CD4-positive, alpha-beta T cell (primary cell): ENCODE results near the gene NOL11. TPM values are rescaled to one million over a fixed set of nuclear protein-coding genes. Genes with fewer than 3 reads are reported as not detected.

Experiments used
- ATAC-seq: fragments of 200-7000 bp; cut with Tn5 transposase; one replicate; pipeline ENCODE4 v1.10.0; 2022; ENCODE audit warnings: mild to moderate bottlenecking; ENCODE audit not compliant: poor library complexity
- CTCF ChIA-PET: fragments of 350-600 bp; sonication (Branson Sonifier 250); formaldehyde crosslinking; loops from one replicate; lab custom pipeline; 2021; ENCODE audit warnings: antibody characterized with exemption, inconsistent platforms; lab: Charles Lee
- POLR2A ChIA-PET: fragments of 350-600 bp; sonication (Branson Sonifier 250); formaldehyde crosslinking; loops from one replicate; lab custom pipeline; 2021; ENCODE audit warnings: antibody characterized with exemption, inconsistent platforms; lab: Charles Lee
- DNase-seq, 14 experiments: peaks; one replicate each; pipeline ENCODE4 v3.0.0-alpha.2; 2013 to 2020; ENCODE audit warnings: mixed read lengths in 2 of 14
- H3K27ac ChIP-seq, 2 donors: one replicate each; pipeline versions ENCODE4 v1.5.1 to v1.7.0; 2013; ENCODE audit warnings: low read length in 2 of 2, low read depth in 1 of 2, mild to moderate bottlenecking in 1 of 2
- H3K27me3 ChIP-seq, 2 experiments: 1 replicate in 1 of 2; 2 replicates in 1 of 2; pipeline versions ENCODE4 v1.6.1 to v1.7.0; 2013; ENCODE audit warnings: low read length in 2 of 2, control low read depth in 1 of 2, mild to moderate bottlenecking in 1 of 2, moderate library complexity in 1 of 2; ENCODE audit not compliant: insufficient read depth in 2 of 2, control insufficient read depth in 1 of 2
- H3K36me3 ChIP-seq: one replicate; pipeline ENCODE4 v1.6.1; 2013; ENCODE audit warnings: low read length, control low read depth; ENCODE audit not compliant: insufficient read depth
- H3K4me1 ChIP-seq: one replicate; pipeline ENCODE4 v1.6.1; 2013; ENCODE audit warnings: low read length, control low read depth; ENCODE audit not compliant: insufficient read depth
- H3K4me3 ChIP-seq: one replicate; pipeline ENCODE4 v1.5.1; 2013; ENCODE audit warnings: mild to moderate bottlenecking, low read length, moderate library complexity
- H3K9me3 ChIP-seq, 2 experiments: 1 replicate in 1 of 2; 2 replicates in 1 of 2; pipeline versions ENCODE4 v1.6.1 to v1.7.0; 2013; ENCODE audit warnings: low read length in 2 of 2, mild to moderate bottlenecking in 2 of 2, control low read depth in 1 of 2, moderate library complexity in 1 of 2; ENCODE audit not compliant: control insufficient read depth in 1 of 2, insufficient read depth in 1 of 2
- H3K27ac Mint-ChIP-seq: one replicate; pipeline ENCODE4 v1.8.0; 2020; ENCODE audit warnings: mixed read lengths
- H3K27me3 Mint-ChIP-seq: one replicate; pipeline ENCODE4 v1.8.0; 2021; ENCODE audit warnings: mixed read lengths
- H3K36me3 Mint-ChIP-seq: one replicate; pipeline ENCODE4 v1.8.0; 2021; ENCODE audit warnings: low read depth, mixed read lengths
- H3K4me1 Mint-ChIP-seq: one replicate; pipeline ENCODE4 v1.8.0; 2021; ENCODE audit warnings: low read depth, mixed read lengths
- H3K4me3 Mint-ChIP-seq: one replicate; pipeline ENCODE4 v1.8.0; 2020; ENCODE audit warnings: mild to moderate bottlenecking, mixed read lengths
- H3K9me3 Mint-ChIP-seq: one replicate; pipeline ENCODE4 v1.8.0; 2020; ENCODE audit warnings: mixed read lengths
- intact Hi-C, 2 experiments: fragments of 100-400 bp; cut with DNase I in 1 of 2; cut with micrococcal nuclease in 1 of 2; formaldehyde crosslinking; loops; one replicate each; pipeline versions ENCODE4 v1.15.1 to v1.9.0; 2023 to 2025; cut with DNase I, micrococcal nuclease
- polyA plus RNA-seq, 2 donors: library from polyadenylated mRNA; unstranded; fragments of 120-200 nt; gene quantifications; one replicate each; pipeline ENCODE4 v1.2.1, GENCODE V29; 2013
- total RNA-seq, 174 experiments: library from RNA in 2 of 174; stranded (reverse) in 2 of 174; gene quantifications; one replicate each; pipeline ENCODE4 v1.2.3 and lab custom pipeline; 2021 to 2026
- TF ChIP-seq, protein P1 (sequence below): fragments of 200-600 bp; IDR thresholded peaks from one replicate; pipeline ENCODE4 v1.8.0; 2022; ENCODE audit warnings: antibody characterized with exemption, mild to moderate bottlenecking

NOL11 gene
- total RNA-seq: 10 to 100 TPM; 89.1 to 91.2 TPM
- 44.0 TPM for polyA plus RNA-seq (2013, experiment 1 of 2)
- polyA plus RNA-seq (2013, experiment 2 of 2): 45.2 TPM
- total RNA-seq (lab: John Stamatoyannopoulos, UW): 72.4 to 278 (median 113) reads per million in 172 experiments

DNA sequence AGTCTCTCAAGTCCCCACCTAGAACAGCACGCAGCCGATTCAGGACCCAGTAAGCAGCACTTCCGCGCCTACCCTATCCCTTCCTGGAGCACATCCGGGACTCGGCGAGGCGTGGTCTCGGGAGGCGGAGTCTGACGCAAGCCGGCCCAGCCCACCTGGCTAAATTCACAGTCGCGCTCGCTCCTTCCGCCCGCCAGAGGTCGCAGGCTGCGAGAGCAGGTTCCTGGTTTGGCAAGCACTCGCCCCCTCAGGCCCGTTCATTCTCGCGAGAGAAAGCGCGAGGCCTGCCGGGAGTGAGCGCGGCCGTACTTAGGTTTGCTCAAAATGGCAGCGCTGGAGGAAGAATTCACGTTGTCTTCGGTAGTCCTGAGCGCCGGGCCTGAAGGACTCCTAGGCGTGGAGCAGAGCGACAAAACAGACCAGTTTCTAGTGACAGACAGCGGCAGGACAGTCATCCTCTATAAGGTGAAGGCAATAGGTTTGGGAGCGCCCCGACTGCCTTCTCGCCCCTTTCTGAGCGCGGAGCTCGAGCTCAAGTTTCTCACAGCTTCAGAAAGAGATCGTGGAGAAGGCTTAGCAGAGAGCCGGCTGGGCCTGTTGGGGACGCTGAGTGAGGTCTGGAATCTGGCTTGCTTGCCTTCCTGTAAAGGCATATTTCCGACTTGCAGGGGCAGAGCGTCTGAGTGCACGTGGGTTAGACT is at the start of gene NOL11:
Gene NOL11, plus strand, starts transcription at position 313 of the 701 bp plus-strand sequence. Its CDS starts 12 bp downstream, at position 325.
- CTCF ChIA-PET: interaction anchor here (0.6 to 1.5 kb wide), 6 partner anchors 13 to 364 kb away, joined by 3 to 5 read pairs (median 3); partner anchors contain the start of gene BPTF
- POLR2A ChIA-PET: interaction anchor here (0.6 to 3.0 kb wide), 12 partner anchors 9 to 472 kb away, joined by 3 to 20 read pairs (median 4); partner anchors contain the start of genes BPTF and PITPNC1
- H3K9me3 ChIP-seq: no peaks in the 10 kb centered on the region
- intact Hi-C loops: loop anchor here (1.0 to 10.0 kb wide), 6 partner anchors 108 to 795 kb away; partner anchors contain the start of genes AMZ2 (in 1 of the 2), BPTF (in 1 of the 2), KPNA2 (in 1 of the 2) and PRKAR1A (in 1 of the 2)
- ATAC-seq: peak; percentile 91
- peak within 1 kb of the TSS; percentile 81 for H3K4me3 ChIP-seq
- peaks cover 25% of the 10 kb centered on the region for H3K36me3 ChIP-seq
- Mint-ChIP-seq H3K27me3 (no peaks in the 10 kb centered on the region), H3K4me3 (peak within 1 kb of the TSS; percentile 97), H3K4me1 (peaks cover 30% of the 10 kb centered on the region), H3K27ac (peak within 1 kb of the TSS; percentile 95), H3K9me3 (no peaks in the 10 kb centered on the region), H3K36me3 (peaks cover 43% of the 10 kb centered on the region)
- H3K27me3 ChIP-seq: no peaks in the 10 kb centered on the region
- peaks cover 20% of the 10 kb centered on the region for H3K4me1 ChIP-seq
- TF ChIP-seq, protein P1, sequence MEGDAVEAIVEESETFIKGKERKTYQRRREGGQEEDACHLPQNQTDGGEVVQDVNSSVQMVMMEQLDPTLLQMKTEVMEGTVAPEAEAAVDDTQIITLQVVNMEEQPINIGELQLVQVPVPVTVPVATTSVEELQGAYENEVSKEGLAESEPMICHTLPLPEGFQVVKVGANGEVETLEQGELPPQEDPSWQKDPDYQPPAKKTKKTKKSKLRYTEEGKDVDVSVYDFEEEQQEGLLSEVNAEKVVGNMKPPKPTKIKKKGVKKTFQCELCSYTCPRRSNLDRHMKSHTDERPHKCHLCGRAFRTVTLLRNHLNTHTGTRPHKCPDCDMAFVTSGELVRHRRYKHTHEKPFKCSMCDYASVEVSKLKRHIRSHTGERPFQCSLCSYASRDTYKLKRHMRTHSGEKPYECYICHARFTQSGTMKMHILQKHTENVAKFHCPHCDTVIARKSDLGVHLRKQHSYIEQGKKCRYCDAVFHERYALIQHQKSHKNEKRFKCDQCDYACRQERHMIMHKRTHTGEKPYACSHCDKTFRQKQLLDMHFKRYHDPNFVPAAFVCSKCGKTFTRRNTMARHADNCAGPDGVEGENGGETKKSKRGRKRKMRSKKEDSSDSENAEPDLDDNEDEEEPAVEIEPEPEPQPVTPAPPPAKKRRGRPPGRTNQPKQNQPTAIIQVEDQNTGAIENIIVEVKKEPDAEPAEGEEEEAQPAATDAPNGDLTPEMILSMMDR: peak; percentile 83
- DNase-seq: peak; percentile 99 to 100 (median 99)
- H3K27ac ChIP-seq: peak within 1 kb of the TSS; percentile 91 to 95

DNA sequence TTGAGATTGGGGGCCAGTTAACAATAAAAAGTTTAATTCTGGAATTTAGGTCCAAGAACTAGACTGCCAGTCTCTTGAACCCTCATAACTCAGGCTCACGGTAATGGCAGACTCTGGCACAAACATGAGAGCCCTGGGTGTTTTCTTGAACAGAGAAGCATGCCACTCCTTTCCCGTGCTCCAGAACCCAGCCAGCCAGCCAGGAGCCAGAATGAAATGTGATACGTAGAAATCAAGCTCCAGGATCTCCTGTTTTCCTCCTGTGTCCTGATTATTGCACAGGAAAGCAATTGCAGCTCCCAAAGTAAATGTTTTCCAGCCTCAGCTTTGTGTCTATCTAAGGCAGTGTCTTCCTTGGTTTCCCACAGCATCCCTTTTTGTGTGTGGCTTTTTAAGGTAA is 46.2 kb upstream of the NOL11 start:
- no peaks in the 10 kb centered on the region for H3K4me1 ChIP-seq
- ATAC-seq: no peak
- Mint-ChIP-seq H3K36me3 (peaks cover 74% of the 10 kb centered on the region), H3K4me1 (no peaks in the 10 kb centered on the region), H3K27ac (no peak overlapping the region), H3K9me3 (no peaks in the 10 kb centered on the region), H3K4me3 (no peak overlapping the region), H3K27me3 (no peaks in the 10 kb centered on the region)
- H3K36me3 ChIP-seq: peaks cover 54% of the 10 kb centered on the region
- TF ChIP-seq, protein P1: no peak
- intact Hi-C loops: no loop called here
- no peaks in the 10 kb centered on the region for H3K27me3 ChIP-seq
- H3K4me3 ChIP-seq: no peak overlapping the region
- H3K9me3 ChIP-seq: no peaks in the 10 kb centered on the region
- DNase-seq: no peak
- H3K27ac ChIP-seq: no peak overlapping the region
- ChIA-PET POLR2A (interaction anchor here (0.7 kb wide), 1 partner anchor 12 kb away, joined by 3 read pairs; no protein-coding TSS in a partner anchor), CTCF (no interaction called here)

DNA sequence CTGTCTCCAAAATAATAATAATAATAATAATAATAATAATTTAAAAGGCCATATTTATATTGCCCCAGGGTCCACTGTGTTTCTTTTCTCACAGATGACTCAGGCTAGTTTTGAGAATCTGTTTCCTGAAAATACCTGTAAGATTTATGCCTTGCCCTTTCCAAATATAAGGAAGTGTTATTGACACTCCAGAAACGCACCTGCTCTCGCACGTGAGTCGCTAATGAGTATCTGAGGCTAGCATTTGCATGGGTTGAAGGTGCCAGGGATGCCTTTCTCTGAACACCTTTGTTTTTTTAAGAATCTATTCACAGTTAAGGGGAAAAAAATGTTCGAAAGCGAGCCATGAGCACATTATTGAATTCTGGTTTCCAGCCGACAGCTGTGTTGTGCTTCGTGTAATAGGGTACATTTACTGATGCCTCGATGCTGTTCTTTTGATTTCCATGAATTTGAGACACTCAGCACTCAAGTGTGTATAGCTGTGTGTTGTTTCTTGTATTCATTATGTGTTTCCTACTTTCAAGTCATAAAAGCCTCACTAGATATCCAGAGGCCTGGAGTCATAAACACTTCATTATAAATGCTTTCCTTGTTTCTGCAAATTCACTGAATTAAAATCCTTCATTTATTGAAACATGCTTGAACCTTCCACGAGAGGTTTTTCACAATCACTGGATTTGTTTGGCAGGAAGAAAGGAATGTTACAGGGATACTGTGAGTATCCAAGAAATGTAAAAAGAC is 45.0 kb upstream of the NOL11 start:
- Histone ChIP-seq H3K9me3 (no peaks in the 10 kb centered on the region), H3K36me3 (peaks cover 49% of the 10 kb centered on the region), H3K27ac (no peak overlapping the region), H3K4me3 (no peak overlapping the region), H3K4me1 (no peaks in the 10 kb centered on the region), H3K27me3 (no peaks in the 10 kb centered on the region)
- Mint-ChIP-seq H3K27me3 (no peaks in the 10 kb centered on the region), H3K36me3 (peaks cover 74% of the 10 kb centered on the region), H3K4me1 (no peaks in the 10 kb centered on the region), H3K4me3 (no peak overlapping the region), H3K27ac (no peak overlapping the region), H3K9me3 (no peaks in the 10 kb centered on the region)
- CTCF ChIA-PET: no interaction called here
- DNase-seq: no peak
- POLR2A ChIA-PET: no interaction called here
- no peak for ATAC-seq
- TF ChIP-seq, protein P1: no peak
- intact Hi-C loops: no loop called here
